Measurements from ENCODE around the gene ACOT13. TPM values are rescaled to one million over a fixed set of nuclear protein-coding genes. Genes with fewer than 3 reads are reported as not detected.

The ACOT13 gene
- polyA plus RNA-seq (2013, experiment 1 of 2), result 41.0 TPM
- polyA plus RNA-seq (2013, experiment 2 of 2), result 44.4 TPM

DNA sequence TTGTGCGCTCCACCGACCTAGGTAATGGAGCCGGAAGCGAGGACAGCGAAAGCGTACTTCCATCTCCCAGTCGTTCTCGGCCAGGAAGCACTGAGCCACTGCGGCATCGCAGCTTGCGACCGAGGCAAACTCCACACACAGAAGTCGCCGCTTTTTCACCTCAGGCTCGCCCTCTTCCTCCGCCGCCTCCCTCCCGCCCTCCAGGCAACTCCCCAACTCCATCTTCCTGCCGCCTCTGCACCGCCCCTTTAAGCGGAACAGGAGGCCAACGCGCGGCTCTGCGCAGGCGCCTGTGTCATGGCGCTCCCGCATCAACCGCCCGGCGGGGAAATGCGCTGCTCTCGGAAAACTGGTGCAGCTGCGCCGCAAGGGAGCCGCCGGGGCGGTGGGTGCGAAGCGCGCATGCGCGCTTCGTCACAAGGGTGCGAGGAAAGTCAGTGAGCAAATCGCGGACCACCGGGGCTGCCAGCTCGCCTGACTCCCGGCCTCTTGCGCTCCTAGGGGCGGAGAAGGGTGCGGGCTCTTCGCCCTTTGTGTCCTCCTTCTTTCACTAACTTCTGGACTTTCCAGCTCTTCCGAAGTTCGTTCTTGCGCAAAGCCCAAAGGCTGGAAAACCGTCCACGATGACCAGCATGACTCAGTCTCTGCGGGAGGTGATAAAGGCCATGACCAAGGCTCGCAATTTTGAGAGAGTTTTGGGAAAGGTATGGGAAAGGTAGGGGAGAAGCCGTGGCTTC lies at the start of gene ACOT13, which contains the start of gene TDP2:
TSS of gene ACOT13 (plus strand) at position 437 of the 737 bp plus-strand sequence. CDS start at position 624, 187 bp downstream.
TSS of gene TDP2 (minus strand) at position 259 of the 737 bp plus-strand sequence. CDS start at position 222, 37 bp downstream.
- no peak within 1 kb of the TSS for H2BK120ac ChIP-seq (ENCODE audit: low read depth, low read length)
- H3K4me3 ChIP-seq (ENCODE audit: insufficient read depth in 1 of 2, low read depth in 1 of 2, low read length in 2 of 2), result peak within 1 kb of the TSS; percentile 93 to 98
- H3K79me1 ChIP-seq (replicated peaks; ENCODE audit: low read length, poor library complexity, severe bottlenecking), result peaks cover 21% of the 10 kb centered on the region
- under 1% methylated on average over 62 of the region's 62 CpGs for WGBS
- peak within 1 kb of the TSS; percentile 97 for H2AFZ ChIP-seq (ENCODE audit: low read depth, low read length)
- H4K91ac ChIP-seq (ENCODE audit: low read length), result peak within 1 kb of the TSS; percentile 88
- peak within 1 kb of the TSS; percentile 75 to 94 for H3K4ac ChIP-seq (ENCODE audit: low read depth in 1 of 2, low read length in 2 of 2)
- H3K23ac ChIP-seq (ENCODE audit: low read length in 2 of 2), result peak within 1 kb of the TSS in 1 of 2 experiments; percentile 92
- peak within 1 kb of the TSS; percentile 41 for H2BK15ac ChIP-seq (ENCODE audit: low read depth, poor library complexity, severe bottlenecking)
- no peak within 1 kb of the TSS for H2AK5ac ChIP-seq (ENCODE audit: low read length, severe bottlenecking)
- peak within 1 kb of the TSS in 1 of 2 experiments; percentile 96 for H3K14ac ChIP-seq (ENCODE audit: low read length in 2 of 2)
- no peaks in the 10 kb centered on the region for H3K27me3 ChIP-seq (ENCODE audit: control insufficient read depth in 1 of 2, insufficient read depth in 1 of 2, low read length in 2 of 2)
- peaks cover 7% of the 10 kb centered on the region for H3K4me1 ChIP-seq (ENCODE audit: control insufficient read depth, insufficient read depth, low read depth, low read length)
- peak within 1 kb of the TSS; percentile 98 for H4K8ac ChIP-seq (ENCODE audit: low read length)
- peaks cover 6 to 35% of the 10 kb centered on the region in 2 experiments for H3K36me3 ChIP-seq (ENCODE audit: control insufficient read depth in 1 of 2, insufficient read depth in 2 of 2, low read depth in 1 of 2, low read length in 2 of 2)
- H2BK5ac ChIP-seq (ENCODE audit: low read depth, low read length, poor library complexity, severe bottlenecking), result peak within 1 kb of the TSS; percentile 71
- peak within 1 kb of the TSS; percentile 91 for H3K27ac ChIP-seq (ENCODE audit: low read length, poor library complexity, severe bottlenecking)
- H3K4me2 ChIP-seq (ENCODE audit: low read length, poor library complexity, severe bottlenecking), result peak within 1 kb of the TSS; percentile 86
- H3K18ac ChIP-seq (ENCODE audit: low read depth in 1 of 2, low read length in 2 of 2), result peak within 1 kb of the TSS; percentile 93 to 96
- peak within 1 kb of the TSS in 1 of 2 experiments; percentile 70 for H2BK12ac ChIP-seq (ENCODE audit: low read length in 2 of 2)
- H3K9me3 ChIP-seq (ENCODE audit: control insufficient read depth, low read length), result peaks cover 7% of the 10 kb centered on the region
- peak; percentile 98 for DNase-seq
- H3K9ac ChIP-seq (ENCODE audit: low read length), result peak within 1 kb of the TSS; percentile 96

DNA sequence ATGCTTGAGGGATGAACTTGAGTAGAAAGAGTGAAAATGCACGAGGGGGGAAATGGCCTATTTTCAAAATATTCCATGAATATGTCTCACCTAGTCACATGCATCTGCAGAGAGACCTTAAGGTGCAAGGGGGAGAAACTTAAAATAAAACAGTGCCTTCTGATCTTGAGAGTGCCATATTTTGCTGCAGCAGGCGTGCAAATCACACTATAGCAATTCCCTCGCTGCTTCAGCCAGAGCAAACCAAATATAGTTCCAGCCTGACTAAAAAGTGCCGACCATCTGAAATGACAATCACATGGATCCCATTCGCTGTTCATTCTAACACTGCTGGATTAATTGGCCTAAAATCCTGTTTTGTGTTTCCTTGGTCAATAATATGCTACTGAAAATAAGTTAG lies 47.2 kb upstream of the ACOT13 start:
- no peak overlapping the region for H2BK5ac ChIP-seq (ENCODE audit: low read depth, low read length, poor library complexity, severe bottlenecking)
- H3K4me1 ChIP-seq (ENCODE audit: control insufficient read depth, insufficient read depth, low read depth, low read length), result no peaks in the 10 kb centered on the region
- H3K36me3 ChIP-seq (ENCODE audit: control insufficient read depth in 1 of 2, insufficient read depth in 2 of 2, low read depth in 1 of 2, low read length in 2 of 2), result no peaks in the 10 kb centered on the region
- DNase-seq, result no peak
- H3K14ac ChIP-seq (ENCODE audit: low read length in 2 of 2), result no peak overlapping the region
- H3K9ac ChIP-seq (ENCODE audit: low read length), result no peak overlapping the region
- H4K8ac ChIP-seq (ENCODE audit: low read length), result no peak overlapping the region
- H2BK15ac ChIP-seq (ENCODE audit: low read depth, poor library complexity, severe bottlenecking), result no peak overlapping the region
- no peak overlapping the region for H2BK120ac ChIP-seq (ENCODE audit: low read depth, low read length)
- no peak overlapping the region for H2AFZ ChIP-seq (ENCODE audit: low read depth, low read length)
- H3K27ac ChIP-seq (ENCODE audit: low read length, poor library complexity, severe bottlenecking), result no peak overlapping the region
- H3K23ac ChIP-seq (ENCODE audit: low read length in 2 of 2), result no peak overlapping the region
- H3K4me2 ChIP-seq (ENCODE audit: low read length, poor library complexity, severe bottlenecking), result no peak overlapping the region
- H3K18ac ChIP-seq (ENCODE audit: low read depth in 1 of 2, low read length in 2 of 2), result no peak overlapping the region
- H3K4ac ChIP-seq (ENCODE audit: low read depth in 1 of 2, low read length in 2 of 2), result no peak overlapping the region
- no peak overlapping the region for H4K91ac ChIP-seq (ENCODE audit: low read length)
- no peaks in the 10 kb centered on the region for H3K27me3 ChIP-seq (ENCODE audit: control insufficient read depth in 1 of 2, insufficient read depth in 1 of 2, low read length in 2 of 2)
- no peaks in the 10 kb centered on the region for H3K79me1 ChIP-seq (replicated peaks; ENCODE audit: low read length, poor library complexity, severe bottlenecking)
- whole genome bisulfite sequencing, result 85% methylated on average over 4 of the region's 5 CpGs
- H3K4me3 ChIP-seq (ENCODE audit: insufficient read depth in 1 of 2, low read depth in 1 of 2, low read length in 2 of 2), result no peak overlapping the region
- no peaks in the 10 kb centered on the region for H3K9me3 ChIP-seq (ENCODE audit: control insufficient read depth, low read length)
- no peak overlapping the region for H2BK12ac ChIP-seq (ENCODE audit: low read length in 2 of 2)
- H2AK5ac ChIP-seq (ENCODE audit: low read length, severe bottlenecking), result no peak overlapping the region

DNA sequence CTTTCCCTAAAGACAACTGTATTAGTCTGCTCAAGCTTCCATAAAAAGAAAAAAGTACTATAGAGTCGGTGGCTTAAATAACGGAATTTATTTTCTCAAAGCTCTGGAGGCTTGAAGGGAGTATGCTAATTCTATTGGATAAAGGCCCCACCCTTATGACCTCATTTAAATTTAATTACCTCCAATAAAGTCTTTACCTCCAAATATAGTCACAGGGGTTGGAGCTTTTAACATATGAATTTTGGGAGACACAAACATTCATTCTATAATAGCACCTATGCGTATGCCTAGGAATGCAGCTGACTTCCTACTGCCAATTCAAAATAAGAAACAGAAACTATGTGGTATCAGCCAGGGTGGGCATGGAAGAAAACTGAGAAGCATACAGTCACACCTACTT lies 46.2 kb upstream of the ACOT13 start:
- Histone ChIP-seq H2BK5ac (ENCODE audit: low read depth, low read length, poor library complexity, severe bottlenecking) (no peak overlapping the region), H4K91ac (ENCODE audit: low read length) (no peak overlapping the region), H3K27me3 (ENCODE audit: control insufficient read depth in 1 of 2, insufficient read depth in 1 of 2, low read length in 2 of 2) (no peaks in the 10 kb centered on the region), H2BK15ac (ENCODE audit: low read depth, poor library complexity, severe bottlenecking) (no peak overlapping the region), H4K8ac (ENCODE audit: low read length) (no peak overlapping the region), H3K36me3 (ENCODE audit: control insufficient read depth in 1 of 2, insufficient read depth in 2 of 2, low read depth in 1 of 2, low read length in 2 of 2) (no peaks in the 10 kb centered on the region), H3K4me1 (ENCODE audit: control insufficient read depth, insufficient read depth, low read depth, low read length) (no peaks in the 10 kb centered on the region), H3K23ac (ENCODE audit: low read length in 2 of 2) (no peak overlapping the region), H2BK12ac (ENCODE audit: low read length in 2 of 2) (no peak overlapping the region), H2BK120ac (ENCODE audit: low read depth, low read length) (no peak overlapping the region), H2AK5ac (ENCODE audit: low read length, severe bottlenecking) (no peak overlapping the region), H3K27ac (ENCODE audit: low read length, poor library complexity, severe bottlenecking) (no peak overlapping the region), H3K79me1 (replicated peaks; ENCODE audit: low read length, poor library complexity, severe bottlenecking) (no peaks in the 10 kb centered on the region), H2AFZ (ENCODE audit: low read depth, low read length) (no peak overlapping the region), H3K4me2 (ENCODE audit: low read length, poor library complexity, severe bottlenecking) (no peak overlapping the region), H3K9me3 (ENCODE audit: control insufficient read depth, low read length) (no peaks in the 10 kb centered on the region), H3K9ac (ENCODE audit: low read length) (no peak overlapping the region), H3K18ac (ENCODE audit: low read depth in 1 of 2, low read length in 2 of 2) (no peak overlapping the region), H3K14ac (ENCODE audit: low read length in 2 of 2) (no peak overlapping the region), H3K4me3 (ENCODE audit: insufficient read depth in 1 of 2, low read depth in 1 of 2, low read length in 2 of 2) (no peak overlapping the region), H3K4ac (ENCODE audit: low read depth in 1 of 2, low read length in 2 of 2) (no peak overlapping the region)
- no peak for DNase-seq
- WGBS, result 100% methylated on average over 1 of the region's 3 CpGs

DNA sequence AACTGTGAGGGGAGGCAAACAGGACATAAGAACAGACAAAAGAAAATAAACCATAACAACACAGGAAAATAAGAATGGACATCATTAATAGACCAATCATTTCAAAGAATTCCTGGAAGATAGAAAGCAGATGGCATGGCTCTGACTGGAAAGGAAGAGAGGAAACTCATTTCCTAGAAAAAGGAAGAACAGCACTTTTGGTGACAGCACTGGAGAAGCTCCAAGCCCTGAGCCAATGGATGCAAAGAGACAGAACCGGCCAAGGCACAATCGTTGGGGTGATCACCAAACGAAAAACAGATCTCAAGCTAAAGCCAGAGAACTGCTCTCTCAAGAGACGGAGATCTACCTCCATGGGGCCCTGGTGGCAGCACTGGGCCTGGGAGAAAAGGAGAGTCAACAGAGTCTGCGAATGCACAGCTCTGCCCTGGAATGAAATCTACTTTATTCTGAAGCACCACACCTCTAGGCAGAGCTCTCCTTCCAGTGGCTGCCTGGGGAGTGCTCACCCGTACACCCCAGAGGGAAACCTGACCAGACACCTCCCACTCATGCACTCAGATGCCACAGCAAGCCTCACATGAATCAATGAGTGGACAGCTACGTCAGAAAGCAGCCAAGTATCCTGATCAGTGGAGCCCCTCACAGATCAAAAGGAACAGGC lies 45.1 kb upstream of the ACOT13 start:
- 77% methylated on average over 6 of the region's 7 CpGs for WGBS
- Histone ChIP-seq H2BK120ac (ENCODE audit: low read depth, low read length) (no peak overlapping the region), H3K14ac (ENCODE audit: low read length in 2 of 2) (no peak overlapping the region)

More for the DNA sequence above, 45.1 kb upstream of the ACOT13 start:
- Histone ChIP-seq H2BK5ac (ENCODE audit: low read depth, low read length, poor library complexity, severe bottlenecking) (no peak overlapping the region), H2AK5ac (ENCODE audit: low read length, severe bottlenecking) (no peak overlapping the region), H4K8ac (ENCODE audit: low read length) (no peak overlapping the region), H3K18ac (ENCODE audit: low read depth in 1 of 2, low read length in 2 of 2) (no peak overlapping the region), H3K23ac (ENCODE audit: low read length in 2 of 2) (no peak overlapping the region), H4K91ac (ENCODE audit: low read length) (no peak overlapping the region), H3K4me2 (ENCODE audit: low read length, poor library complexity, severe bottlenecking) (no peak overlapping the region), H3K4ac (ENCODE audit: low read depth in 1 of 2, low read length in 2 of 2) (no peak overlapping the region), H3K4me3 (ENCODE audit: insufficient read depth in 1 of 2, low read depth in 1 of 2, low read length in 2 of 2) (no peak overlapping the region), H3K9ac (ENCODE audit: low read length) (no peak overlapping the region), H3K27me3 (ENCODE audit: control insufficient read depth in 1 of 2, insufficient read depth in 1 of 2, low read length in 2 of 2) (no peaks in the 10 kb centered on the region), H3K36me3 (ENCODE audit: control insufficient read depth in 1 of 2, insufficient read depth in 2 of 2, low read depth in 1 of 2, low read length in 2 of 2) (no peaks in the 10 kb centered on the region), H2BK12ac (ENCODE audit: low read length in 2 of 2) (no peak overlapping the region), H2AFZ (ENCODE audit: low read depth, low read length) (no peak overlapping the region), H3K9me3 (ENCODE audit: control insufficient read depth, low read length) (no peaks in the 10 kb centered on the region), H3K27ac (ENCODE audit: low read length, poor library complexity, severe bottlenecking) (no peak overlapping the region), H3K4me1 (ENCODE audit: control insufficient read depth, insufficient read depth, low read depth, low read length) (no peaks in the 10 kb centered on the region), H3K79me1 (replicated peaks; ENCODE audit: low read length, poor library complexity, severe bottlenecking) (no peaks in the 10 kb centered on the region), H2BK15ac (ENCODE audit: low read depth, poor library complexity, severe bottlenecking) (no peak overlapping the region)
- no peak for DNase-seq

Measured in mesenchymal stem cell (in vitro differentiated cells and primary cell).